Small intestine (tissue), 7 donors: ENCODE data around the gene IL1RAPL2. TPM values are rescaled to one million over a fixed set of nuclear protein-coding genes. Genes with fewer than 3 reads are reported as not detected.

ENCODE experiments used
- DNase-seq, 2 donors: peaks; one replicate each; pipeline versions ENCODE4 v3.0.0 to v3.0.0-alpha.2; 2013
- FAIRE-seq: peaks from 2 replicates; lab custom pipeline; 2012; peaks lifted over from hg19 to GRCh38; lab: Jason Lieb, UNC
- H3K27ac ChIP-seq, 3 donors: one replicate each; pipeline ENCODE4 v1.5.1; 2013; ENCODE audit warnings: low read length in 2 of 3, mild to moderate bottlenecking in 2 of 3, control low read depth in 1 of 3, inconsistent platforms in 1 of 3, low read depth in 1 of 3, moderate library complexity in 1 of 3
- H3K27me3 ChIP-seq, 3 donors: one replicate each; pipeline ENCODE4 v1.6.1; 2013; ENCODE audit warnings: low read length in 3 of 3, inconsistent platforms in 1 of 3; ENCODE audit not compliant: control insufficient read depth in 3 of 3, insufficient read depth in 3 of 3
- H3K36me3 ChIP-seq, 3 donors: one replicate each; pipeline ENCODE4 v1.6.1; 2013; ENCODE audit warnings: low read length in 3 of 3, inconsistent platforms in 1 of 3, low read depth in 1 of 3, mild to moderate bottlenecking in 1 of 3, moderate library complexity in 1 of 3; ENCODE audit not compliant: control insufficient read depth in 3 of 3, insufficient read depth in 2 of 3
- H3K4me1 ChIP-seq, 3 donors: one replicate each; pipeline ENCODE4 v1.6.1; 2013; ENCODE audit warnings: low read length in 2 of 3, inconsistent platforms in 1 of 3, low read depth in 1 of 3, mild to moderate bottlenecking in 1 of 3, moderate library complexity in 1 of 3; ENCODE audit not compliant: control insufficient read depth in 3 of 3, insufficient read depth in 2 of 3
- H3K4me3 ChIP-seq, 3 donors: one replicate each; pipeline ENCODE4 v1.5.1; 2013; ENCODE audit warnings: low read length in 3 of 3, control low read depth in 1 of 3, inconsistent platforms in 1 of 3, low read depth in 1 of 3, mild to moderate bottlenecking in 1 of 3, moderate library complexity in 1 of 3
- H3K9me3 ChIP-seq, 2 donors: one replicate each; pipeline ENCODE4 v1.6.1; 2013; ENCODE audit warnings: low read depth in 1 of 2, low read length in 1 of 2; ENCODE audit not compliant: control insufficient read depth in 2 of 2, insufficient read depth in 1 of 2
- WGBS, 3 donors: extraction: QIAGEN DNeasy Blood & Tissue Kit; methylation state at CpG; one replicate each; pipeline ENCODE4 v1.1.7; 2013; 5-methylcytosine and 5-hydroxymethylcytosine counted together
- polyA plus RNA-seq, 4 donors: library from polyadenylated mRNA; stranded (reverse) in 3 of 4; unstranded in 1 of 4; fragments of 200-250 nt in 3 of 4; fragments of 120-200 nt in 1 of 4; gene quantifications; one replicate each; pipeline versions ENCODE4 v1.2.1 to v1.2.3, GENCODE V29; 2013
- donor health status: healthy with polysubstance abuse.
- donor health status: control.
- donor health status: control.
- donor health status: Bipolar disorder and iron deficiency.
- donor health status: healthy.

Gene IL1RAPL2
- polyA plus RNA-seq, 4 donors: 0.03 TPM; not detected in 3

GRCh38 chrX:105458846-105459245, 892.8 kb downstream of the IL1RAPL2 start:
- Histone ChIP-seq H3K27me3 (no peaks in the 10 kb centered on the region), H3K27ac (no peak overlapping the region), H3K4me1 (no peaks in the 10 kb centered on the region), H3K36me3 (no peaks in the 10 kb centered on the region), H3K9me3 (no peaks in the 10 kb centered on the region), H3K4me3 (no peak overlapping the region)
- DNase-seq: no peak
- FAIRE-seq: no peak
- WGBS, 3 donors: 25 to 41% (median 31%) methylated on average over 3 of the region's 3 CpGs

- 18 to 48% (median 29%) methylated on average over 1 of the region's 1 CpG for WGBS, 3 donors
- DNase-seq: no peak
- Histone ChIP-seq H3K9me3 (no peaks in the 10 kb centered on the region), H3K27me3 (no peaks in the 10 kb centered on the region), H3K36me3 (no peaks in the 10 kb centered on the region), H3K4me3 (no peak overlapping the region), H3K4me1 (no peaks in the 10 kb centered on the region), H3K27ac (no peak overlapping the region)
- FAIRE-seq: no peak
These were observed 894.4 kb downstream of the IL1RAPL2 start for GRCh38 chrX:105460376-105460775.

GRCh38 chrX:105461016-105461415, 895.0 kb downstream of the IL1RAPL2 start:
- FAIRE-seq (no peak), DNase-seq (no peak)
- Histone ChIP-seq H3K4me3 (no peak overlapping the region), H3K27me3 (no peaks in the 10 kb centered on the region), H3K27ac (no peak overlapping the region), H3K36me3 (no peaks in the 10 kb centered on the region), H3K9me3 (no peaks in the 10 kb centered on the region), H3K4me1 (no peaks in the 10 kb centered on the region)
- WGBS, 3 donors: 66 to 85% (median 73%) methylated on average over 1 of the region's 1 CpG

GRCh38 chrX:105462186-105462585, 896.2 kb downstream of the IL1RAPL2 start:
- no peak for FAIRE-seq
- no peak overlapping the region for H3K27ac ChIP-seq
- 67 to 82% (median 80%) methylated on average over 1 of the region's 1 CpG for WGBS, 3 donors

GRCh38 chrX:105463473-105463872, 897.5 kb downstream of the IL1RAPL2 start:
- DNase-seq (no peak), FAIRE-seq (no peak)
- Histone ChIP-seq H3K27ac (no peak overlapping the region), H3K4me1 (no peaks in the 10 kb centered on the region), H3K27me3 (no peaks in the 10 kb centered on the region), H3K36me3 (no peaks in the 10 kb centered on the region), H3K4me3 (no peak overlapping the region), H3K9me3 (no peaks in the 10 kb centered on the region)
- 45 to 73% (median 73%) methylated on average over 3 of the region's 3 CpGs for whole genome bisulfite sequencing, 3 donors

More at GRCh38 chrX:105462186-105462585, 896.2 kb downstream of the IL1RAPL2 start:
- Histone ChIP-seq H3K36me3 (no peaks in the 10 kb centered on the region), H3K4me3 (no peak overlapping the region), H3K4me1 (no peaks in the 10 kb centered on the region), H3K27me3 (no peaks in the 10 kb centered on the region), H3K9me3 (no peaks in the 10 kb centered on the region)
- DNase-seq: no peak

- no peaks in the 10 kb centered on the region for H3K36me3 ChIP-seq
- no peaks in the 10 kb centered on the region for H3K9me3 ChIP-seq
- H3K4me3 ChIP-seq: no peak overlapping the region
- no peaks in the 10 kb centered on the region for H3K4me1 ChIP-seq
- 60 to 84% (median 75%) methylated on average over 2 of the region's 2 CpGs for WGBS, 3 donors
- no peak overlapping the region for H3K27ac ChIP-seq
- DNase-seq: no peak
- H3K27me3 ChIP-seq: no peaks in the 10 kb centered on the region
- no peak for FAIRE-seq
These were observed 898.6 kb downstream of the IL1RAPL2 start for GRCh38 chrX:105464618-105465017.

- DNase-seq (no peak), FAIRE-seq (no peak)
These were observed 902.7 kb downstream of the IL1RAPL2 start for GRCh38 chrX:105468741-105469140.

GRCh38 chrX:105471597-105471996, 905.6 kb downstream of the IL1RAPL2 start:
- FAIRE-seq: no peak
- Histone ChIP-seq H3K27ac (no peak overlapping the region), H3K36me3 (no peaks in the 10 kb centered on the region), H3K4me1 (no peaks in the 10 kb centered on the region), H3K27me3 (no peaks in the 10 kb centered on the region), H3K9me3 (no peaks in the 10 kb centered on the region), H3K4me3 (no peak overlapping the region)
- no peak for DNase-seq

More at GRCh38 chrX:105468741-105469140, 902.7 kb downstream of the IL1RAPL2 start:
- no peaks in the 10 kb centered on the region for H3K36me3 ChIP-seq
- no peak overlapping the region for H3K27ac ChIP-seq
- H3K9me3 ChIP-seq: no peaks in the 10 kb centered on the region
- H3K4me1 ChIP-seq: no peaks in the 10 kb centered on the region
- H3K27me3 ChIP-seq: no peaks in the 10 kb centered on the region
- no peak overlapping the region for H3K4me3 ChIP-seq

GRCh38 chrX:105475801-105476200, 909.8 kb downstream of the IL1RAPL2 start:
- Histone ChIP-seq H3K4me1 (no peaks in the 10 kb centered on the region), H3K9me3 (no peaks in the 10 kb centered on the region), H3K4me3 (no peak overlapping the region), H3K27ac (no peak overlapping the region), H3K27me3 (no peaks in the 10 kb centered on the region), H3K36me3 (no peaks in the 10 kb centered on the region)
- DNase-seq (no peak), FAIRE-seq (no peak)
